OCI-LY7 (cell line): Measurements from ENCODE around the gene ZNF280A.

ENCODE experiments used
- EZH2phosphoT487 ChIP-seq: fragments of 200-600 bp; sonication (generic); IDR thresholded peaks from 2 replicates; pipeline ENCODE4 v1.6.1; 2018; ENCODE audit warnings: low read depth, borderline replicate concordance, mild to moderate bottlenecking, mixed run types, antibody characterized with exemption, low read length, moderate library complexity, mixed read lengths
- TF ChIP-seq, protein P1 (sequence below): fragments of 200-600 bp; sonication (generic); conservative IDR thresholded peaks from 2 replicates; pipeline ENCODE4 v1.5.1; 2014; ENCODE audit warnings: mild to moderate bottlenecking, antibody characterized with exemption, low read length, moderate library complexity, mixed read lengths

DNA sequence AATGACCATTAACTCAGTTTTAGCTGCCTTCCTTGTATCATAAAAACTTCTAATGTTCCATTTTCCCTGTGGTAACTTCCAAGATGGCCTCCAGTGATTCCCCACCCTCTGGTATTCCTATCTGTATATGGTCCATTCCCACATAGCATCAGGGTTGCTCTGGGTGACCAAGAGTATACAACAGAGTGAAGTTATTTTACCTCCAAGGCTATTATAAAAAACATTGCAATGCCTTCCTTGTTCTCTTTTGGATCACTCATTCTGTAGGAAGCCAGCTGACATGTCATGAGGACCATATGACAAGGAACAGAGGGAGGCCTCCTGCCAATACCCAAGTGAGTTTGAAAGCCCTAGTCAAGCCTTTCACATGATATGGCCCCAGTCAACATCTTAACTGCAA lies 41.6 kb downstream of the ZNF280A start:
- no peak for TF ChIP-seq EZH2phosphoT487
- TF ChIP-seq, protein P1, sequence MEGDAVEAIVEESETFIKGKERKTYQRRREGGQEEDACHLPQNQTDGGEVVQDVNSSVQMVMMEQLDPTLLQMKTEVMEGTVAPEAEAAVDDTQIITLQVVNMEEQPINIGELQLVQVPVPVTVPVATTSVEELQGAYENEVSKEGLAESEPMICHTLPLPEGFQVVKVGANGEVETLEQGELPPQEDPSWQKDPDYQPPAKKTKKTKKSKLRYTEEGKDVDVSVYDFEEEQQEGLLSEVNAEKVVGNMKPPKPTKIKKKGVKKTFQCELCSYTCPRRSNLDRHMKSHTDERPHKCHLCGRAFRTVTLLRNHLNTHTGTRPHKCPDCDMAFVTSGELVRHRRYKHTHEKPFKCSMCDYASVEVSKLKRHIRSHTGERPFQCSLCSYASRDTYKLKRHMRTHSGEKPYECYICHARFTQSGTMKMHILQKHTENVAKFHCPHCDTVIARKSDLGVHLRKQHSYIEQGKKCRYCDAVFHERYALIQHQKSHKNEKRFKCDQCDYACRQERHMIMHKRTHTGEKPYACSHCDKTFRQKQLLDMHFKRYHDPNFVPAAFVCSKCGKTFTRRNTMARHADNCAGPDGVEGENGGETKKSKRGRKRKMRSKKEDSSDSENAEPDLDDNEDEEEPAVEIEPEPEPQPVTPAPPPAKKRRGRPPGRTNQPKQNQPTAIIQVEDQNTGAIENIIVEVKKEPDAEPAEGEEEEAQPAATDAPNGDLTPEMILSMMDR: no peak
